Endothelial cell of umbilical vein (primary cell): ENCODE data around the gene SMAD6. TPM values are rescaled to one million over a fixed set of nuclear protein-coding genes. Genes with fewer than 3 reads are reported as not detected.

Experiments
- BruUV-seq: library from RNA; stranded (reverse); fragments of 400-500 nt; replicated peaks from 2 replicates; lab custom pipeline; 2021; lab: Mats Ljungman, UMichigan
- CTCF ChIA-PET: fragments of 300-600, 350-600 bp; sonication (Branson Sonifier 250); formaldehyde crosslinking; loops from one replicate; lab custom pipeline; 2021; ENCODE audit warnings: antibody characterized with exemption, inconsistent platforms; lab: Charles Lee
- POLR2A ChIA-PET: fragments of 300-600, 350-600 bp; sonication (Branson Sonifier 250); formaldehyde crosslinking; loops from one replicate; lab custom pipeline; 2021; ENCODE audit warnings: antibody characterized with exemption, inconsistent platforms; lab: Charles Lee
- DNase-seq: peaks from one replicate; pipeline ENCODE4 v3.0.0-alpha.2; 2011; ENCODE audit warnings: low read depth, low spot score
- FAIRE-seq: peaks from 2 replicates; lab custom pipeline; 2011; peaks lifted over from hg19 to GRCh38; lab: Jason Lieb, UNC
- H2AFZ ChIP-seq: 2 replicates; pipeline ENCODE4 v1.6.0; 2012; ENCODE audit warnings: low read depth, low read length, control low read depth, inconsistent platforms
- H3K27ac ChIP-seq: 2 replicates; pipeline ENCODE4 v1.5.1; 2011; ENCODE audit warnings: low read depth, mild to moderate bottlenecking, control low read depth, low read length, moderate library complexity; ENCODE audit not compliant: insufficient read depth
- H3K27me3 ChIP-seq, 2 experiments: 2 replicates each; pipeline versions ENCODE4 v1.6.0 to v1.6.1; 2011; ENCODE audit warnings: low read length in 2 of 2, mixed read lengths in 1 of 2; ENCODE audit not compliant: control insufficient read depth in 2 of 2, insufficient read depth in 2 of 2
- H3K36me3 ChIP-seq, 2 experiments: 2 replicates in 1 of 2; 3 replicates in 1 of 2; pipeline ENCODE4 v1.5.1; 2011; ENCODE audit warnings: low read length in 2 of 2, mild to moderate bottlenecking in 1 of 2, moderate library complexity in 1 of 2; ENCODE audit not compliant: control insufficient read depth in 2 of 2, insufficient read depth in 2 of 2; ENCODE audit errors: extremely low read depth in 1 of 2
- H3K4me1 ChIP-seq: 3 replicates; pipeline ENCODE4 v1.5.1; 2011; ENCODE audit warnings: mild to moderate bottlenecking, low read length; ENCODE audit not compliant: control insufficient read depth, insufficient read depth; ENCODE audit errors: extremely low read depth
- H3K4me2 ChIP-seq: 2 replicates; pipeline ENCODE4 v1.6.1; 2011; ENCODE audit warnings: low read length, control low read depth, mixed read lengths; ENCODE audit not compliant: insufficient read depth
- H3K4me3 ChIP-seq, 3 experiments: fragments of 200-600 bp in 1 of 3; sonication (generic), shearing (Covaris generic) in 1 of 3; replicated peaks in 1 of 3; 2 replicates each; pipeline ENCODE4 v1.5.1; 2011 to 2016; ENCODE audit warnings: control low read depth in 3 of 3, low read length in 3 of 3, mild to moderate bottlenecking in 2 of 3, inconsistent platforms in 1 of 3, low read depth in 1 of 3, moderate library complexity in 1 of 3; ENCODE audit not compliant: insufficient read depth in 1 of 3
- H3K79me2 ChIP-seq: 2 replicates; pipeline ENCODE4 v1.6.0; 2012; ENCODE audit warnings: low read length, inconsistent platforms; ENCODE audit not compliant: control insufficient read depth, insufficient read depth
- H3K9ac ChIP-seq: replicated peaks from 2 replicates; pipeline ENCODE3; 2011; ENCODE audit warnings: low read length, control low read depth; ENCODE audit not compliant: insufficient read depth; ENCODE audit errors: extremely low read depth
- H3K9me1 ChIP-seq: replicated peaks from 3 replicates; pipeline ENCODE4 v1.6.0; 2011; ENCODE audit warnings: mild to moderate bottlenecking, low read length; ENCODE audit not compliant: control insufficient read depth, insufficient read depth; ENCODE audit errors: extremely low read depth
- H3K9me3 ChIP-seq: replicated peaks from 2 replicates; pipeline ENCODE4 v1.5.1; 2012; ENCODE audit warnings: low read length, inconsistent platforms; ENCODE audit not compliant: control insufficient read depth, insufficient read depth
- H4K20me1 ChIP-seq: replicated peaks from 2 replicates; pipeline ENCODE3; 2011; ENCODE audit warnings: mild to moderate bottlenecking, low read length; ENCODE audit not compliant: control insufficient read depth, insufficient read depth; ENCODE audit errors: extremely low read depth
- CTCF ChIP-seq, 2 donors: IDR thresholded peaks; 1 replicate in 1 of 2; 2 replicates in 1 of 2; pipeline ENCODE4 v1.5.1; 2011; ENCODE audit warnings: low read length in 2 of 2, mild to moderate bottlenecking in 2 of 2, moderate library complexity in 2 of 2, control low read depth in 1 of 2, inconsistent platforms in 1 of 2, low read depth in 1 of 2; ENCODE audit not compliant: insufficient read depth in 1 of 2; ENCODE audit errors: extremely low read depth in 1 of 2
- EZH2 ChIP-seq: IDR thresholded peaks from 2 replicates; pipeline ENCODE4 v1.6.1; 2012; ENCODE audit warnings: borderline replicate concordance, low read depth, mild to moderate bottlenecking, moderate library complexity, low read length, inconsistent platforms; ENCODE audit not compliant: severe bottlenecking
- FOS ChIP-seq: IDR thresholded peaks from 2 replicates; pipeline ENCODE4 v1.6.1; 2011; ENCODE audit warnings: mild to moderate bottlenecking, low read length, moderate library complexity, borderline replicate concordance; ENCODE audit not compliant: insufficient read depth
- GATA2 ChIP-seq: IDR thresholded peaks from 2 replicates; pipeline ENCODE4 v1.7.0; 2011; ENCODE audit warnings: low read depth, mild to moderate bottlenecking, moderate library complexity, mixed read lengths, low read length; ENCODE audit not compliant: insufficient read length, insufficient read depth
- JUN ChIP-seq: IDR thresholded peaks from 2 replicates; pipeline ENCODE4 v1.6.1; 2011; ENCODE audit warnings: borderline replicate concordance, low read depth; ENCODE audit not compliant: insufficient read length, insufficient read depth
- MYC ChIP-seq: IDR thresholded peaks from one replicate; pipeline ENCODE4 v1.6.1; 2011; ENCODE audit warnings: mild to moderate bottlenecking, low read depth, low read length
- POLR2A ChIP-seq: IDR thresholded peaks from 2 replicates; pipeline ENCODE4 v1.6.1; 2012; ENCODE audit warnings: low read depth, mild to moderate bottlenecking, control low read depth, low read length
- POLR2AphosphoS5 ChIP-seq: IDR thresholded peaks from 2 replicates; pipeline ENCODE4 v1.6.1; 2012; ENCODE audit warnings: low read depth, mild to moderate bottlenecking, control low read depth, low read length, moderate library complexity; ENCODE audit not compliant: insufficient read depth
- dilution Hi-C: fragments of 300-500 bp; cut with MboI; formaldehyde crosslinking; loops from one replicate; pipeline ENCODE4 v1.15.0; 2019; ENCODE audit warnings: low sequenced_read_pairs; ENCODE audit not compliant: extremely low pct_ligation_motif_present
- intact Hi-C: fragments of 100-400 bp; cut with micrococcal nuclease; formaldehyde crosslinking; loops from one replicate; pipeline ENCODE4 v1.10.0; 2022
- polyA plus RNA-seq, 4 experiments: library from polyadenylated mRNA; depleted of rRNA in 3 of 4; stranded (reverse) in 3 of 4; unstranded in 1 of 4; fragments of >200 nt; gene quantifications; 2 replicates each; pipeline versions ENCODE4 v1.2.1 to v1.2.3, GENCODE V29; 2011 to 2012; ENCODE audit warnings: missing spikeins in 1 of 4
- total RNA-seq: library from RNA; stranded (reverse); gene quantifications from 2 replicates; pipeline ENCODE4 v1.2.3, GENCODE V29; 2021

The SMAD6 gene
- total and polyA plus RNA-seq, 2 donors (not counting 3 experiments of a cell fraction or from before 2014, with no cell fraction given), result 7.3 to 12.5 TPM

DNA sequence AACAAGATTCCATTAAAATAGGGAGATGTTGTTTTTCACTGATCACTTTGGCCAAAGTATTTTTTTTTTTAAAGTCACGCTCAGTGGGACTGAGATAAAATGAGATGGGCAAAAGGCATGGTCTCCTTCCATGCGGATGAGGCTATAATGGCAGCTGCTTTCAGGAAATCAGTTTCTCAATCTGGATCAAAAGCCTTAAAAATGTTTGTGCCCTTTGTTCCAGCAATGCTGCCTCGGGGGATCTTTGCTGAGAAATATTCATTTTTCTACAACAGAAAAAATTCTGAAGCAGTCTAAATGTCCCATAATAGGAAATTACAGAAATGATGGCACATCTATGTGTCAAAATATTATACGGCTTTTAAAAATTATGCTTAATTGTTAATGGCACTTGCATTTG, 97.2 kb downstream of the SMAD6 start:
- ChIA-PET CTCF (interaction anchor here (1.3 to 3.9 kb wide), 4 partner anchors 10 to 64 kb away, joined by 3 to 24 read pairs (median 11); no protein-coding TSS in a partner anchor), POLR2A (interaction anchor here (0.6 kb wide), 1 partner anchor 49 kb away, joined by 3 read pairs; no protein-coding TSS in a partner anchor)
- no peak overlapping the region for H3K9ac ChIP-seq
- no peak overlapping the region for H2AFZ ChIP-seq
- H3K4me3 ChIP-seq, result no peak overlapping the region
- H3K4me2 ChIP-seq, result no peak overlapping the region
- dilution Hi-C loops (no loop called here), intact Hi-C loops (no loop called here)
- no TSS peak for BruUV-seq
- H3K79me2 ChIP-seq, result no peaks in the 10 kb centered on the region
- no peaks in the 10 kb centered on the region for H4K20me1 ChIP-seq
- no peaks in the 10 kb centered on the region for H3K9me1 ChIP-seq
- H3K27ac ChIP-seq, result no peak overlapping the region
- no peaks in the 10 kb centered on the region for H3K9me3 ChIP-seq
- no peak for TF ChIP-seq JUN
- TF ChIP-seq CTCF (IDR thresholded peaks at IDR 0.05; ENCODE audit: extremely low read depth in 1 of 2, insufficient read depth in 1 of 2, low read depth in 1 of 2, low read length in 2 of 2), result no peak
- TF ChIP-seq FOS, result no peak
- TF ChIP-seq MYC, result no peak
- no peak for TF ChIP-seq POLR2A
- TF ChIP-seq POLR2AphosphoS5, result no peak
- no peak for TF ChIP-seq GATA2
- no peak for TF ChIP-seq EZH2
- DNase-seq, result no peak
- peaks cover 22% of the 10 kb centered on the region for H3K4me1 ChIP-seq
- H3K36me3 ChIP-seq, result no peaks in the 10 kb centered on the region
- H3K27me3 ChIP-seq, result no peaks in the 10 kb centered on the region
- peak; percentile 33 for FAIRE-seq
